CD4-positive, alpha-beta T cell treated with Interleukin-2 at 100 ng/mL for 4 hours (primary cell): Measurements from ENCODE around the gene FGF8.

Source experiments
- DNase-seq: peaks from one replicate; pipeline ENCODE4 v3.0.0-alpha.2; 2020; ENCODE audit warnings: low spot score

FGF8 gene

GRCh38 chr10:101768791-101769170, 7.1 kb downstream of the FGF8 start:
- no peak for DNase-seq

GRCh38 chr10:101767966-101768790, 7.7 kb downstream of the FGF8 start:
- DNase-seq: no peak

- no peak for DNase-seq
Observed at GRCh38 chr10:101767600-101767945, 8.3 kb downstream of the FGF8 start.

GRCh38 chr10:101766753-101767599, 8.9 kb downstream of the FGF8 start:
- no peak for DNase-seq

- DNase-seq: no peak
Observed at GRCh38 chr10:101766306-101766705, 9.6 kb downstream of the FGF8 start.

GRCh38 chr10:101763141-101763846, 12.6 kb downstream of the FGF8 start:
- no peak for DNase-seq

- no peak for DNase-seq
Observed at GRCh38 chr10:101762736-101763135, 13.2 kb downstream of the FGF8 start.

- DNase-seq: no peak
Observed at GRCh38 chr10:101761226-101761625, 14.7 kb downstream of the FGF8 start.

GRCh38 chr10:101760510-101760909, 15.4 kb downstream of the FGF8 start:
- DNase-seq: no peak

- no peak for DNase-seq
Observed at GRCh38 chr10:101759309-101760247, 16.3 kb downstream of the FGF8 start.

- no peak for DNase-seq
Observed at GRCh38 chr10:101758858-101759257, 17.1 kb downstream of the FGF8 start.

GRCh38 chr10:101752241-101752640, 23.7 kb downstream of the FGF8 start:
- no peak for DNase-seq

GRCh38 chr10:101749047-101750016, 26.6 kb downstream of the FGF8 start:
- DNase-seq: no peak

- no peak for DNase-seq
Observed at GRCh38 chr10:101748496-101748895, 27.4 kb downstream of the FGF8 start.

GRCh38 chr10:101745074-101745696, 30.7 kb downstream of the FGF8 start:
- no peak for DNase-seq

- DNase-seq: no peak
Observed at GRCh38 chr10:101744267-101744666, 31.6 kb downstream of the FGF8 start.

GRCh38 chr10:101741938-101742337, 34.0 kb downstream of the FGF8 start:
- no peak for DNase-seq

GRCh38 chr10:101736666-101737065, 39.2 kb downstream of the FGF8 start:
- no peak for DNase-seq

- DNase-seq: no peak
Observed at GRCh38 chr10:101732096-101732495, 43.8 kb downstream of the FGF8 start.

GRCh38 chr10:101726115-101726387, 49.9 kb downstream of the FGF8 start:
- no peak for DNase-seq
